Suprapubic skin (tissue), 4 donors: ENCODE data around the gene LIPG. TPM values are rescaled to one million over a fixed set of nuclear protein-coding genes. Genes with fewer than 3 reads are reported as not detected.
"Not testable (repeated sequence)": the region's sequence is repeated elsewhere in the genome, so short reads cannot be mapped to it uniquely, and the experiment has no call there.

Experiments
- DNase-seq, 2 donors: peaks; one replicate each; pipeline ENCODE4 v3.0.0-alpha.2; 2019; ENCODE audit warnings: low spot score in 2 of 2
- H3K27ac ChIP-seq: fragments of 200-600 bp; sonication (generic); one replicate; pipeline ENCODE4 v1.5.1; 2019
- H3K27me3 ChIP-seq: fragments of 200-600 bp; sonication (generic); one replicate; pipeline ENCODE4 v1.5.1; 2019
- H3K36me3 ChIP-seq: fragments of 200-600 bp; sonication (generic); one replicate; pipeline ENCODE4 v1.5.1; 2019
- H3K4me1 ChIP-seq: fragments of 200-600 bp; sonication (generic); one replicate; pipeline ENCODE4 v1.5.1; 2019
- H3K4me3 ChIP-seq: fragments of 200-600 bp; sonication (generic); one replicate; pipeline ENCODE4 v1.5.1; 2019; ENCODE audit warnings: mild to moderate bottlenecking
- H3K9me3 ChIP-seq: fragments of 200-600 bp; sonication (generic); one replicate; pipeline ENCODE4 v1.5.1; 2019
- EP300 ChIP-seq: sonication (generic); formaldehyde crosslinking; IDR thresholded peaks from one replicate; pipeline ENCODE4 v1.6.1; 2017; ENCODE audit warnings: antibody characterized with exemption
- POLR2A ChIP-seq, 2 donors: fragments of 450-650 bp; IDR thresholded peaks; one replicate each; pipeline ENCODE4 v1.6.1; 2017; ENCODE audit warnings: antibody characterized with exemption in 2 of 2, mild to moderate bottlenecking in 2 of 2, moderate library complexity in 2 of 2
- POLR2AphosphoS5 ChIP-seq, 3 donors: sonication (generic); formaldehyde crosslinking; IDR thresholded peaks; one replicate each; pipeline ENCODE4 v1.6.1; 2017; ENCODE audit warnings: antibody characterized with exemption in 3 of 3
- WGBS: methylation state at CpG from one replicate; pipeline ENCODE4 v1.1.5; 2018; 5-methylcytosine and 5-hydroxymethylcytosine counted together
- total RNA-seq, 4 donors: library from RNA; depleted of rRNA; stranded (reverse); fragments of >200 nt; gene quantifications; one replicate each; pipeline ENCODE4 v1.1.0, GENCODE V29; 2016
- TF ChIP-seq, protein P1 (sequence below), 2 donors: fragments of 200-600 bp in 1 of 2; fragments of 450-650 bp in 1 of 2; sonication (generic) in 1 of 2; IDR thresholded peaks; one replicate each; pipeline ENCODE4 v1.5.1; 2016 to 2019; ENCODE audit warnings: antibody characterized with exemption in 2 of 2, mild to moderate bottlenecking in 1 of 2, moderate library complexity in 1 of 2

Gene LIPG
- total RNA-seq, result 10 to 100 TPM in 1 of 4 donors, 1 to 10 TPM in 3; 6.9 to 11.8 (median 9.1) TPM

- TF ChIP-seq POLR2AphosphoS5 (IDR thresholded peaks at IDR 0.05), result no peak
- no peak for TF ChIP-seq EP300
- TF ChIP-seq, protein P1, sequence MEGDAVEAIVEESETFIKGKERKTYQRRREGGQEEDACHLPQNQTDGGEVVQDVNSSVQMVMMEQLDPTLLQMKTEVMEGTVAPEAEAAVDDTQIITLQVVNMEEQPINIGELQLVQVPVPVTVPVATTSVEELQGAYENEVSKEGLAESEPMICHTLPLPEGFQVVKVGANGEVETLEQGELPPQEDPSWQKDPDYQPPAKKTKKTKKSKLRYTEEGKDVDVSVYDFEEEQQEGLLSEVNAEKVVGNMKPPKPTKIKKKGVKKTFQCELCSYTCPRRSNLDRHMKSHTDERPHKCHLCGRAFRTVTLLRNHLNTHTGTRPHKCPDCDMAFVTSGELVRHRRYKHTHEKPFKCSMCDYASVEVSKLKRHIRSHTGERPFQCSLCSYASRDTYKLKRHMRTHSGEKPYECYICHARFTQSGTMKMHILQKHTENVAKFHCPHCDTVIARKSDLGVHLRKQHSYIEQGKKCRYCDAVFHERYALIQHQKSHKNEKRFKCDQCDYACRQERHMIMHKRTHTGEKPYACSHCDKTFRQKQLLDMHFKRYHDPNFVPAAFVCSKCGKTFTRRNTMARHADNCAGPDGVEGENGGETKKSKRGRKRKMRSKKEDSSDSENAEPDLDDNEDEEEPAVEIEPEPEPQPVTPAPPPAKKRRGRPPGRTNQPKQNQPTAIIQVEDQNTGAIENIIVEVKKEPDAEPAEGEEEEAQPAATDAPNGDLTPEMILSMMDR (IDR thresholded peaks at IDR 0.05), result no peak
- TF ChIP-seq POLR2A (IDR thresholded peaks at IDR 0.05), result no peak
- Histone ChIP-seq H3K4me1 (peaks cover 29% of the 10 kb centered on the region), H3K9me3 (no peaks in the 10 kb centered on the region), H3K36me3 (no peaks in the 10 kb centered on the region), H3K27ac (no peak within 1 kb of the TSS), H3K27me3 (peaks cover 56% of the 10 kb centered on the region), H3K4me3 (peak within 1 kb of the TSS; percentile 39)
- WGBS, result under 1% methylated on average over 39 of the region's 67 CpGs
- no peak for DNase-seq
These were observed at the start of gene LIPG for GRCh38 chr18:49561289-49562193. LIPG (plus strand) TSS chr18:49562057; CDS start chr18:49562309, 252 bp downstream.

GRCh38 chr18:49512876-49513275 lies 49.0 kb upstream of the LIPG start:
- H3K27me3 ChIP-seq, H3K36me3 ChIP-seq, H3K9me3 ChIP-seq, H3K27ac ChIP-seq, H3K4me3 ChIP-seq, H3K4me1 ChIP-seq, DNase-seq: not testable (repeated sequence)
- WGBS, result 95% methylated on average over 8 of the region's 8 CpGs

DNA sequence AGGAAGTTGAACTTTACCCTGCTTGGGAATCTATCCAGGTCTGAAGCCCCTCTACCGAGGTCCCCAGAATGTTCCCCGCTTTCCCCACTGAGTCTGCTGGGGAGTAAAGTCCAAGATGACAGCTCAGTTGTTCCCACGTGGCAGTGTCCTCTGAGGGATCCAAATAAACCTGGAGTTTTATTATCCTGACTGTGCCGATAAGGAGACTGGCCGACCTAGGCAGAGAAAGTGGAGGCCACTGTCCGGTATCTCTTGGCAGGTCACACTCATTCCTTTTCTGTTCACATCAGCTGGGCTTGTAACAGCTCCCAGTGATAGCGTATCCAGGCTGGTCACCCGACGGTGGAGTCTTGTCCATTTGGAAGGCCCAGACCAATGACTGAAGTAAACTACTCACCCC lies 47.3 kb upstream of the LIPG start:
- Histone ChIP-seq H3K36me3 (no peaks in the 10 kb centered on the region), H3K27ac (no peak overlapping the region), H3K9me3 (no peaks in the 10 kb centered on the region), H3K4me3 (no peak overlapping the region), H3K27me3 (no peaks in the 10 kb centered on the region), H3K4me1 (no peaks in the 10 kb centered on the region)
- TF ChIP-seq POLR2A (IDR thresholded peaks at IDR 0.05) (no peak), EP300 (no peak), POLR2AphosphoS5 (IDR thresholded peaks at IDR 0.05) (no peak)
- TF ChIP-seq, protein P1 (IDR thresholded peaks at IDR 0.05), result no peak
- 78% methylated on average over 9 of the region's 9 CpGs for WGBS
- DNase-seq, result no peak

DNA sequence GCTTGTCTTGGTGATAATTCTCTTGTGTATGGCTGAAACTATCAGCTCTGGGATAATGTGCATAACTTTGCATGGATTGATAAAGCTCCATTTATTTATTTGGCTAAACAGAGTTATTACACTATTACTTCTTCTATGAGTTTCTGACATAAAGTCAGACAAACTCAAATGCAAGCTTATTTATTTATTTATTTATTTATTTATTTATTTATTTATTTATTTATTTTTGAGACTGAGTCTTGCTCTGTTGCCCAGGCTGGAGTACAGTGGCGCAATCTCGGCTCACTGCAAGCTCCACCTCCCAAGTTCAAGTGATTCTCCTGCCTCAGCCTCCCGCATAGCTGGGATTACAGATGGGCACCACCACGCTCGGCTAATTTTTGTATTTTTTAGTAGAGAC lies 46.9 kb upstream of the LIPG start:
- H3K36me3 ChIP-seq, H3K27ac ChIP-seq, H3K4me3 ChIP-seq, H3K27me3 ChIP-seq, DNase-seq, H3K9me3 ChIP-seq, H3K4me1 ChIP-seq: not testable (repeated sequence)
- 79% methylated on average over 5 of the region's 5 CpGs for WGBS

- TF ChIP-seq POLR2A (IDR thresholded peaks at IDR 0.05) (no peak), EP300 (no peak), POLR2AphosphoS5 (IDR thresholded peaks at IDR 0.05) (no peak)
- TF ChIP-seq, protein P1 (IDR thresholded peaks at IDR 0.05), result no peak
- Histone ChIP-seq H3K4me3 (no peak overlapping the region), H3K27me3 (no peaks in the 10 kb centered on the region), H3K9me3 (no peaks in the 10 kb centered on the region), H3K36me3 (no peaks in the 10 kb centered on the region), H3K4me1 (no peaks in the 10 kb centered on the region), H3K27ac (no peak overlapping the region)
- DNase-seq, result no peak
- 83% methylated on average over 3 of the region's 3 CpGs for WGBS
These were observed 46.3 kb upstream of the LIPG start for GRCh38 chr18:49515516-49515915.

DNA sequence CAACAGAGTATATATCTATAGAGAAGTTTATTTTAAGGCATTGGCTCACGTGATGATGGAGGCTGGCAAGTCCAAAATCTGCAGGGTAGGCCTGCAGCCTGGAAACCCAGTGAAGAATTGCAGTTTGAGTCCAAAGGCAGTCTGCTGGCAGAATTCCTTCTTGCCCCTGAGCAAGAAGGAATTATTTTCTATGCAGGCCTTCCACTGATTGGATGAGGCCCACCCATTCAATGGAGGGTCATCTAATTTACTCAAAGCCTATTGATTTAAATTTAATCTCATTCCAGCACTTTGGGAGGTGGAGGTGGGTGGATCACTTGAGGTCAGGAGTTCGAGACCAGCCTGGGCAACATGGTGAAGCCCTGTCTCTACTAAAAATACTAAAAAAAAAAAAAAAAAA lies 44.4 kb upstream of the LIPG start:
- TF ChIP-seq POLR2AphosphoS5 (IDR thresholded peaks at IDR 0.05) (no peak), POLR2A (IDR thresholded peaks at IDR 0.05) (no peak), EP300 (no peak)
- TF ChIP-seq, protein P1 (IDR thresholded peaks at IDR 0.05), result no peak
- H3K9me3 ChIP-seq, result no peaks in the 10 kb centered on the region
- no peaks in the 10 kb centered on the region for H3K4me1 ChIP-seq
- H3K27me3 ChIP-seq, result no peaks in the 10 kb centered on the region
- 85% methylated on average over 2 of the region's 2 CpGs for WGBS
- DNase-seq, result no peak
- H3K27ac ChIP-seq, result no peak overlapping the region
- no peaks in the 10 kb centered on the region for H3K36me3 ChIP-seq
- H3K4me3 ChIP-seq, result no peak overlapping the region
